Astrocyte (in vitro differentiated cells and primary cell): ENCODE data around the gene DYSF. TPM values are rescaled to one million over a fixed set of nuclear protein-coding genes. Genes with fewer than 3 reads are reported as not detected.

Experiments used
- DNase-seq: peaks from one replicate; pipeline ENCODE4 v3.0.0-alpha.2; 2010; ENCODE audit warnings: low read depth
- FAIRE-seq: peaks from 2 replicates; lab custom pipeline; 2011; peaks lifted over from hg19 to GRCh38; lab: Jason Lieb, UNC
- H2AFZ ChIP-seq: 2 replicates; pipeline ENCODE4 v1.6.0; 2012; ENCODE audit warnings: low read depth, low read length, inconsistent platforms
- H3K27ac ChIP-seq: 2 replicates; pipeline ENCODE4 v1.5.1; 2011; ENCODE audit warnings: low read depth, low read length, inconsistent platforms
- H3K27me3 ChIP-seq: 2 replicates; pipeline ENCODE4 v1.6.0; 2011; ENCODE audit warnings: low read length, inconsistent platforms; ENCODE audit not compliant: insufficient read depth
- H3K36me3 ChIP-seq: 2 replicates; pipeline ENCODE4 v1.5.1; 2011; ENCODE audit warnings: low read length, inconsistent platforms; ENCODE audit not compliant: insufficient read depth
- H3K4me1 ChIP-seq: 2 replicates; pipeline ENCODE4 v1.5.1; 2011; ENCODE audit warnings: low read length, inconsistent platforms; ENCODE audit not compliant: insufficient read depth
- H3K4me2 ChIP-seq: 2 replicates; pipeline ENCODE4 v1.6.0; 2012; ENCODE audit warnings: low read length, inconsistent platforms
- H3K4me3 ChIP-seq: 2 replicates; pipeline ENCODE4 v1.5.1; 2011; ENCODE audit warnings: low read depth, mild to moderate bottlenecking, low read length, inconsistent platforms; ENCODE audit not compliant: insufficient read depth
- H3K79me2 ChIP-seq: 2 replicates; pipeline ENCODE4 v1.6.0; 2012; ENCODE audit warnings: mild to moderate bottlenecking, low read length, inconsistent platforms; ENCODE audit not compliant: insufficient read depth
- H3K9ac ChIP-seq: 2 replicates; pipeline ENCODE4 v1.6.0; 2012; ENCODE audit warnings: mild to moderate bottlenecking, low read length, inconsistent platforms
- H3K9me3 ChIP-seq: 2 replicates; pipeline ENCODE4 v1.5.1; 2012; ENCODE audit warnings: low read depth, mild to moderate bottlenecking, low read length, inconsistent platforms; ENCODE audit not compliant: insufficient read depth
- H4K20me1 ChIP-seq: 2 replicates; pipeline ENCODE4 v1.6.0; 2012; ENCODE audit warnings: low read length, inconsistent platforms; ENCODE audit not compliant: insufficient read depth
- H3K27ac Mint-ChIP-seq: one replicate; pipeline ENCODE4 v1.8.0; 2021; ENCODE audit warnings: mild to moderate bottlenecking, mixed read lengths; ENCODE audit not compliant: unreplicated experiment
- H3K27me3 Mint-ChIP-seq: one replicate; pipeline ENCODE4 v1.8.0; 2021; ENCODE audit warnings: low read depth, mixed read lengths; ENCODE audit not compliant: unreplicated experiment
- H3K36me3 Mint-ChIP-seq: one replicate; pipeline ENCODE4 v1.8.0; 2021; ENCODE audit warnings: low read depth, mixed read lengths; ENCODE audit not compliant: unreplicated experiment
- H3K4me1 Mint-ChIP-seq: one replicate; pipeline ENCODE4 v1.8.0; 2021; ENCODE audit warnings: low read depth, mixed read lengths; ENCODE audit not compliant: unreplicated experiment
- H3K4me3 Mint-ChIP-seq: one replicate; pipeline ENCODE4 v1.8.0; 2021; ENCODE audit warnings: mild to moderate bottlenecking, moderate library complexity, mixed read lengths; ENCODE audit not compliant: unreplicated experiment
- H3K9me3 Mint-ChIP-seq: one replicate; pipeline ENCODE4 v1.8.0; 2021; ENCODE audit warnings: mild to moderate bottlenecking, mixed read lengths; ENCODE audit not compliant: unreplicated experiment
- EZH2 ChIP-seq: IDR thresholded peaks from 2 replicates; pipeline ENCODE4 v1.6.1; 2012; ENCODE audit warnings: mild to moderate bottlenecking, low read length, inconsistent platforms; ENCODE audit not compliant: insufficient read depth
- total RNA-seq: library from RNA; stranded (reverse); gene quantifications from 2 replicates; pipeline ENCODE4 v1.2.1, GENCODE V29; 2021
- TF ChIP-seq, protein P1 (sequence below): IDR thresholded peaks from 2 replicates; pipeline ENCODE4 v1.5.1; 2011; ENCODE audit warnings: low read depth, mild to moderate bottlenecking, inconsistent platforms, low read length, moderate library complexity; ENCODE audit not compliant: insufficient read depth

DYSF gene
- total RNA-seq, 1 donor from 2014 or later, result 123 TPM

DNA sequence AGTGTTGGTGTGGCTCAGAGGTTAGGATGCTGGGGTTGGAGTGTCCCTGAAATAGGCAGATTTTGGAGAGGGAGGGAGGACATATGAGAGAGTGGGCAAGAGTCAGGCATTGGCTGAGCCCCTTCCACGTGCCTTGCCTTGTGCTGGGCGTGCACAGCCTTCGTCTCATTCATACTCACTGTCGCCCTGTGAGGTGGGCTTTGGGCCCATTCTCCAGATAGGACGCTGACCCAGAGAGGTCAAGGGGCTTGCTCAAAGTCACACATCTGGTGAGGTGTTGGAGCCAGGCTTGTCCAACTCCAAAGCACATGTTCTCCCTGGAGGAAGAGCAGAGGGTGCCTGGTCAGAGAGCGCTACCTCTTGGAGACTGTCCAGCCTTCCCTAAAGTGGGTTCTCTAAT is 166.8 kb downstream of the DYSF start:
- no peaks in the 10 kb centered on the region for H3K9me3 Mint-ChIP-seq
- Histone ChIP-seq H3K9ac (no peak overlapping the region), H3K79me2 (no peaks in the 10 kb centered on the region), H3K4me1 (no peaks in the 10 kb centered on the region), H3K4me3 (no peak overlapping the region), H3K36me3 (no peaks in the 10 kb centered on the region), H3K27ac (no peak overlapping the region), H2AFZ (no peak overlapping the region), H3K9me3 (no peaks in the 10 kb centered on the region), H3K27me3 (no peaks in the 10 kb centered on the region), H3K4me2 (no peak overlapping the region), H4K20me1 (no peaks in the 10 kb centered on the region)
- peaks cover 22% of the 10 kb centered on the region for H3K36me3 Mint-ChIP-seq
- DNase-seq (no peak), FAIRE-seq (no peak)
- no peak overlapping the region for H3K27ac Mint-ChIP-seq
- no peak overlapping the region for H3K4me3 Mint-ChIP-seq
- TF ChIP-seq, protein P1, sequence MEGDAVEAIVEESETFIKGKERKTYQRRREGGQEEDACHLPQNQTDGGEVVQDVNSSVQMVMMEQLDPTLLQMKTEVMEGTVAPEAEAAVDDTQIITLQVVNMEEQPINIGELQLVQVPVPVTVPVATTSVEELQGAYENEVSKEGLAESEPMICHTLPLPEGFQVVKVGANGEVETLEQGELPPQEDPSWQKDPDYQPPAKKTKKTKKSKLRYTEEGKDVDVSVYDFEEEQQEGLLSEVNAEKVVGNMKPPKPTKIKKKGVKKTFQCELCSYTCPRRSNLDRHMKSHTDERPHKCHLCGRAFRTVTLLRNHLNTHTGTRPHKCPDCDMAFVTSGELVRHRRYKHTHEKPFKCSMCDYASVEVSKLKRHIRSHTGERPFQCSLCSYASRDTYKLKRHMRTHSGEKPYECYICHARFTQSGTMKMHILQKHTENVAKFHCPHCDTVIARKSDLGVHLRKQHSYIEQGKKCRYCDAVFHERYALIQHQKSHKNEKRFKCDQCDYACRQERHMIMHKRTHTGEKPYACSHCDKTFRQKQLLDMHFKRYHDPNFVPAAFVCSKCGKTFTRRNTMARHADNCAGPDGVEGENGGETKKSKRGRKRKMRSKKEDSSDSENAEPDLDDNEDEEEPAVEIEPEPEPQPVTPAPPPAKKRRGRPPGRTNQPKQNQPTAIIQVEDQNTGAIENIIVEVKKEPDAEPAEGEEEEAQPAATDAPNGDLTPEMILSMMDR, result no peak
- no peak for TF ChIP-seq EZH2
- no peaks in the 10 kb centered on the region for H3K4me1 Mint-ChIP-seq
- H3K27me3 Mint-ChIP-seq, result no peaks in the 10 kb centered on the region

DNA sequence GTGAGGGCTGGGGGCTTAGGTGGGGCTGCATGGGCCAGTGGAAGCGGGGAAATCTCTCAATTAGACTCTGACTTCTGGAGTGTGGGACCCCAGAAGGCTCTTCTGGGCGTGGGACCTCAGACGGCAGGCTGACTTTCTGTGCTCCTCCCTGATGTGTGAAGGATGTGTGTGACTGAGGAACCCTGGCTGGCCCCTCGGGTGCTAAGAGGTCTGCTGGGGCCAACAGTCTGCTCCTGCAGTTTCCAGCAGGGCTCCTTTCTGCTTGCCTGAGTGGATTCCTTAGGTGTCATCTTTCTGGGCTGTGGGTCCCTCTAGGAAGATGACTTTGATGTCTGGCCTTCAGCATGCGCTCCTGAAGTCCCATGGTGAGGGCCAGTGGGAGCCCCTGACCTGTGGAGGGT is 167.5 kb downstream of the DYSF start:
- FAIRE-seq (no peak), DNase-seq (no peak)
- Histone ChIP-seq H3K27me3 (no peaks in the 10 kb centered on the region), H3K4me2 (no peak overlapping the region), H3K4me1 (no peaks in the 10 kb centered on the region), H4K20me1 (no peaks in the 10 kb centered on the region), H3K36me3 (no peaks in the 10 kb centered on the region), H3K9me3 (no peaks in the 10 kb centered on the region), H3K79me2 (no peaks in the 10 kb centered on the region), H3K4me3 (no peak overlapping the region), H3K27ac (no peak overlapping the region), H3K9ac (no peak overlapping the region), H2AFZ (no peak overlapping the region)
- Mint-ChIP-seq H3K4me3 (no peak overlapping the region), H3K4me1 (no peaks in the 10 kb centered on the region), H3K27ac (no peak overlapping the region), H3K27me3 (no peaks in the 10 kb centered on the region), H3K36me3 (peaks cover 17% of the 10 kb centered on the region), H3K9me3 (no peaks in the 10 kb centered on the region)
- no peak for TF ChIP-seq EZH2
- TF ChIP-seq, protein P1, result no peak

- no peaks in the 10 kb centered on the region for H4K20me1 ChIP-seq
- H2AFZ ChIP-seq, result no peak overlapping the region
- H3K9me3 ChIP-seq, result no peaks in the 10 kb centered on the region
- H3K4me3 Mint-ChIP-seq, result no peak overlapping the region
- DNase-seq (no peak), FAIRE-seq (no peak)
- no peak overlapping the region for H3K9ac ChIP-seq
- peaks cover 8% of the 10 kb centered on the region for H3K4me1 ChIP-seq
- H3K4me2 ChIP-seq, result no peak overlapping the region
- TF ChIP-seq, protein P1, result no peak
- peaks cover 18% of the 10 kb centered on the region for H3K36me3 Mint-ChIP-seq
- H3K79me2 ChIP-seq, result no peaks in the 10 kb centered on the region
- no peak overlapping the region for H3K27ac ChIP-seq
- H3K9me3 Mint-ChIP-seq, result peaks cover 2% of the 10 kb centered on the region
- no peaks in the 10 kb centered on the region for H3K27me3 ChIP-seq
- no peak overlapping the region for H3K27ac Mint-ChIP-seq
- H3K4me1 Mint-ChIP-seq, result peaks cover 18% of the 10 kb centered on the region
- H3K36me3 ChIP-seq, result no peaks in the 10 kb centered on the region
- H3K27me3 Mint-ChIP-seq, result no peaks in the 10 kb centered on the region
- no peak overlapping the region for H3K4me3 ChIP-seq
Observed at GRCh38 chr2:71629273-71629672, 175.9 kb downstream of the DYSF start.
